Type B pancreatic cell (in vitro differentiated cells): ENCODE data around the gene TUBA8. TPM values are rescaled to one million over a fixed set of nuclear protein-coding genes. Genes with fewer than 3 reads are reported as not detected.
A peak's percentile ranks its signal among the peaks of the same experiment; 100 is the strongest.

Source experiments
- DNase-seq: peaks from one replicate; pipeline ENCODE4 v3.0.0; 2021; ENCODE audit warnings: mixed read lengths; ENCODE audit not compliant: unreplicated experiment; ENCODE audit errors: extremely low spot score
- H3K27ac Mint-ChIP-seq: 2 replicates; pipeline ENCODE4 v1.8.0; 2021; ENCODE audit warnings: mild to moderate bottlenecking, mixed read lengths
- H3K27me3 Mint-ChIP-seq: 2 replicates; pipeline ENCODE4 v1.8.0; 2021; ENCODE audit warnings: mixed read lengths
- H3K36me3 Mint-ChIP-seq: 2 replicates; pipeline ENCODE4 v1.8.0; 2021; ENCODE audit warnings: mixed read lengths
- H3K4me1 Mint-ChIP-seq: one replicate; pipeline ENCODE4 v1.8.0; 2021; ENCODE audit warnings: mixed read lengths; ENCODE audit not compliant: unreplicated experiment
- H3K4me3 Mint-ChIP-seq: 2 replicates; pipeline ENCODE4 v1.8.0; 2021; ENCODE audit warnings: mild to moderate bottlenecking, mixed read lengths
- H3K9me3 Mint-ChIP-seq: 2 replicates; pipeline ENCODE4 v1.8.0; 2021; ENCODE audit warnings: mixed read lengths
- CTCF ChIP-seq: fragments of 200-600 bp; sonication (generic); conservative IDR thresholded peaks from 2 replicates; pipeline ENCODE4 v1.5.0; 2021; ENCODE audit warnings: antibody characterized with exemption, mild to moderate bottlenecking
- total RNA-seq: library from RNA; stranded (reverse); gene quantifications from 2 replicates; pipeline ENCODE4 v1.2.1, GENCODE V29; 2021; ENCODE audit warnings: low replicate concordance

Gene TUBA8
- total RNA-seq, 1 donor from 2014 or later, result 1.7 TPM

GRCh38 chr22:18110954-18111758 lies 547 bp downstream of the TUBA8 start:
- no peak for DNase-seq
- H3K4me3 Mint-ChIP-seq, result peak overlapping the region; percentile 60
- peaks cover 39% of the 10 kb centered on the region for H3K27me3 Mint-ChIP-seq
- no peaks in the 10 kb centered on the region for H3K36me3 Mint-ChIP-seq
- H3K9me3 Mint-ChIP-seq, result no peaks in the 10 kb centered on the region
- peaks cover 8% of the 10 kb centered on the region for H3K4me1 Mint-ChIP-seq
- no peak overlapping the region for H3K27ac Mint-ChIP-seq
- TF ChIP-seq CTCF, result no peak

- DNase-seq, result no peak
- Mint-ChIP-seq H3K9me3 (no peaks in the 10 kb centered on the region), H3K27ac (no peak overlapping the region), H3K4me1 (peaks cover 8% of the 10 kb centered on the region), H3K36me3 (no peaks in the 10 kb centered on the region), H3K27me3 (peaks cover 39% of the 10 kb centered on the region), H3K4me3 (no peak overlapping the region)
- TF ChIP-seq CTCF, result no peak
Measured at GRCh38 chr22:18111759-18112330, 1.2 kb downstream of the TUBA8 start.

GRCh38 chr22:18112440-18112839 lies 1.8 kb downstream of the TUBA8 start:
- no peaks in the 10 kb centered on the region for H3K9me3 Mint-ChIP-seq
- H3K36me3 Mint-ChIP-seq, result no peaks in the 10 kb centered on the region
- no peak for DNase-seq
- H3K27ac Mint-ChIP-seq, result no peak overlapping the region
- TF ChIP-seq CTCF, result no peak
- H3K27me3 Mint-ChIP-seq, result peaks cover 39% of the 10 kb centered on the region
- H3K4me3 Mint-ChIP-seq, result no peak overlapping the region
- H3K4me1 Mint-ChIP-seq, result peaks cover 8% of the 10 kb centered on the region

GRCh38 chr22:18113680-18114394 lies 3.2 kb downstream of the TUBA8 start:
- no peak for TF ChIP-seq CTCF
- no peaks in the 10 kb centered on the region for H3K9me3 Mint-ChIP-seq
- no peak overlapping the region for H3K4me3 Mint-ChIP-seq
- peaks cover 39% of the 10 kb centered on the region for H3K27me3 Mint-ChIP-seq
- DNase-seq, result no peak
- H3K27ac Mint-ChIP-seq, result no peak overlapping the region
- no peaks in the 10 kb centered on the region for H3K36me3 Mint-ChIP-seq
- H3K4me1 Mint-ChIP-seq, result peaks cover 8% of the 10 kb centered on the region

- H3K9me3 Mint-ChIP-seq, result no peaks in the 10 kb centered on the region
- DNase-seq, result no peak
- H3K27me3 Mint-ChIP-seq, result peaks cover 35% of the 10 kb centered on the region
- no peak for TF ChIP-seq CTCF
- H3K4me1 Mint-ChIP-seq, result peaks cover 6% of the 10 kb centered on the region
- no peaks in the 10 kb centered on the region for H3K36me3 Mint-ChIP-seq
- no peak overlapping the region for H3K4me3 Mint-ChIP-seq
- H3K27ac Mint-ChIP-seq, result no peak overlapping the region
Measured at GRCh38 chr22:18114495-18114894, 3.9 kb downstream of the TUBA8 start.
